PC-3 (cell line): ENCODE data around the gene SLMAP.

ENCODE experiments used
- EZH2 ChIP-seq: fragments of 300-600 bp; sonication (generic); IDR thresholded peaks from one replicate; pipeline ENCODE4 v1.6.1; 2017; ENCODE audit warnings: antibody characterized with exemption, mild to moderate bottlenecking, low read length; ENCODE audit not compliant: unreplicated experiment
- TF ChIP-seq, protein P1 (sequence below): fragments of 300-600 bp; sonication (generic); conservative IDR thresholded peaks from 2 replicates; pipeline ENCODE4 v1.5.1; 2017; ENCODE audit warnings: antibody characterized with exemption, low read depth, mild to moderate bottlenecking, low read length

DNA sequence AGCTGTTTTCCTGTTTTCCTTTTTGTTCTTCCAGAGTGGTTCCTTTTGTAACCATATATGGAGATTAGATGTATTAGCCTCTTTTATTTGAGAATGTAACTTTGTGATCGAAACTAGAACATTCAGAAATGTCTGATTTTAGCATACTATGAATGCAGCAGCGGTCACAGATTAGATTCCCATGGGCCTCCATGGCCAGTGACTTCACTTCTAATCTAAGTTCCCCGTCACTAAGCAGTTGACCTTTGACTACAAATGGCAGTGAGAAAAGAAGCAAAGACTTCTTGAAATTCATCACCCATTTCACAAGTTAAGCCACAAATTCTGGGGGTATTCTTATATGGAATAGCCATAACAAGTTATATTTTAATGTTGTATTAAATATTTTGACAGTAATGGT is 137.6 kb downstream of the SLMAP start:
- TF ChIP-seq, protein P1, sequence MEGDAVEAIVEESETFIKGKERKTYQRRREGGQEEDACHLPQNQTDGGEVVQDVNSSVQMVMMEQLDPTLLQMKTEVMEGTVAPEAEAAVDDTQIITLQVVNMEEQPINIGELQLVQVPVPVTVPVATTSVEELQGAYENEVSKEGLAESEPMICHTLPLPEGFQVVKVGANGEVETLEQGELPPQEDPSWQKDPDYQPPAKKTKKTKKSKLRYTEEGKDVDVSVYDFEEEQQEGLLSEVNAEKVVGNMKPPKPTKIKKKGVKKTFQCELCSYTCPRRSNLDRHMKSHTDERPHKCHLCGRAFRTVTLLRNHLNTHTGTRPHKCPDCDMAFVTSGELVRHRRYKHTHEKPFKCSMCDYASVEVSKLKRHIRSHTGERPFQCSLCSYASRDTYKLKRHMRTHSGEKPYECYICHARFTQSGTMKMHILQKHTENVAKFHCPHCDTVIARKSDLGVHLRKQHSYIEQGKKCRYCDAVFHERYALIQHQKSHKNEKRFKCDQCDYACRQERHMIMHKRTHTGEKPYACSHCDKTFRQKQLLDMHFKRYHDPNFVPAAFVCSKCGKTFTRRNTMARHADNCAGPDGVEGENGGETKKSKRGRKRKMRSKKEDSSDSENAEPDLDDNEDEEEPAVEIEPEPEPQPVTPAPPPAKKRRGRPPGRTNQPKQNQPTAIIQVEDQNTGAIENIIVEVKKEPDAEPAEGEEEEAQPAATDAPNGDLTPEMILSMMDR: no peak
- TF ChIP-seq EZH2: no peak
